GM18499 (cell line): ENCODE measurements around the gene C17orf78.
"Not testable (repeated sequence)": the region's sequence is repeated elsewhere in the genome, so short reads cannot be mapped to it uniquely, and the experiment has no call there.

Experiments used
- ATAC-seq: cut with Tn5 transposase; IDR thresholded peaks from one replicate; pipeline ENCODE4 v1.9.1; 2021; ENCODE audit warnings: moderate number of reproducible peaks; ENCODE audit not compliant: insufficient read depth, unreplicated experiment

The C17orf78 gene

DNA sequence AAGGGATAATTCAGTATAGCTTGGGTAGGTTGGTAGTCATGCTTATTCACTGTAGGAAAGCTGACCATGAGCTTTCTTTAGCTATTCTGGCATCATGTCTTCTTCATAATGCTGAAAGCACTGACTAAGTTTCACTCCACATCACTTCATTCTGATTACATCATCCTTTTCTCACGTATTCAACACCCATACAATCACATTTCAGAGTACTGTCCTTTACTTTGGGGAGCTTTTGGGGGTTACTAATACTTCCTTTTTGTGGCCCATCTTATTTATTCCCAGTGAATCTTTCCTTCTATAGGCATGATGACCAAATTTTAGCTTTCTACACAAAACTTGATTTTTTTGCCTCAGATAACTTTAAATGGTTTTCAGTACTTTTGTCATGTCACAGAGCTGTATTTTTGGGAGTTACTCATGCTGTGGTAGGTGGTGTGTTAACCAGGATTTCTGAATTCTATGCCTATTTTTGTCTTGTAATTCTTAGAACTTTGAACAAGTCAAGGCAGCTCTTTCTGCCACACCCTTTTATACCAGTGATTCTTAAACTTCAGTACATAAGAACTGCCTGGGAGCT is 54.4 kb downstream of the C17orf78 start:
- no peak for ATAC-seq

- ATAC-seq: no peak
These were observed 56.9 kb downstream of the C17orf78 start for GRCh38 chr17:37432671-37433070.

GRCh38 chr17:37438141-37438540 is 62.4 kb downstream of the C17orf78 start:
- no peak for ATAC-seq

DNA sequence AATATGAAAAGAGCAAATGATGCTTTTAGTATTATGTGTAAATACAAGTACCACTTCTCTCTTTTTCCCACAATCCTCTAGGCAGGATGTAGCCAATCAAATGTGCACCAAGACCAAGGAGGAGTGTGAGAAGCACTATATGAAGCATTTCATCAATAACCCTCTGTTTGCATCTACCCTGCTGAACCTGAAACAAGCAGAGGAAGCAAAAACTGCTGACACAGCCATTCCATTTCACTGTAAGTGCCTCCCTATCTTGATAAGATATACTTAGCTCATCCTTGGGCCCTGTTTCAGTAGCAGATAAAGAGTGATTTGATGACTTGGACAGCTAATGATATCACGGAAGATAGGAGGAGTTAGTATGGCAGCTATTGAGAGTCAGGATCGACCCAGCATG is 64.6 kb downstream of the C17orf78 start:
- no peak for ATAC-seq

DNA sequence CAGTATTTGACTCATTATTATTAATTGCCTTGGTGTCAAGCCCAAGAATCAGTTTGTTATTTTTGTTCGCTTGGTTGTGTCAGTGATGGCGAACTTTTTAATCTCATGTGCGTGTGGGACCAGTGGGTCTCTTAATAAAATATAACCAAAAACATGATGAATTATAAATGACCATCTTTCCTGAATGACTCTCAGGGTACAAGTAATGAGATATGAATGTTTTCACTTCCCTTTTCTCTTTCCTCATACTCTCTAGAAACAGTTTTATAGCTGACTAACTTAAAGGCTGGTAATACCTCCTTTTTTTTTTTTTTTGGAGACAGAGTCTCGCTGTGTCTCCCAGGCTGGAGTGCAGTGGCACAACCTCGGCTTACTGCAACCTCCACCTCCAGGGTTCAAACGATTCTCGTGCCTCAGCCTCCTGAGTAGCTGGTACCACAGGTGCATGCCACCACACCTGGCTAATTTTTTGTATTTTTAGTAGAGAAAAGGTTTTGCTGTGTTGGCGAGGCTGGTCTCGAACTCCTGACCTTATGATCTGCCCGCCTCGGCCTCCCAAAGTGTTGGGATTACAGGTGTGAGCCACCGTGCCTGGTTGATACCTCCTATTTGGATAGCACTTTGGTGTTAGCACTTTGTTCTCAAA is 65.7 kb downstream of the C17orf78 start:
- not testable (repeated sequence) for ATAC-seq
